GM18907 (cell line): Measurements from ENCODE around the gene CADPS2.
A peak's percentile ranks its signal among the peaks of the same experiment; 100 is the strongest.

ENCODE experiments used
- ATAC-seq: cut with Tn5 transposase; IDR thresholded peaks from one replicate; pipeline ENCODE4 v1.9.1; 2021; ENCODE audit warnings: mild to moderate bottlenecking, moderate library complexity; ENCODE audit not compliant: unreplicated experiment

Gene CADPS2

DNA sequence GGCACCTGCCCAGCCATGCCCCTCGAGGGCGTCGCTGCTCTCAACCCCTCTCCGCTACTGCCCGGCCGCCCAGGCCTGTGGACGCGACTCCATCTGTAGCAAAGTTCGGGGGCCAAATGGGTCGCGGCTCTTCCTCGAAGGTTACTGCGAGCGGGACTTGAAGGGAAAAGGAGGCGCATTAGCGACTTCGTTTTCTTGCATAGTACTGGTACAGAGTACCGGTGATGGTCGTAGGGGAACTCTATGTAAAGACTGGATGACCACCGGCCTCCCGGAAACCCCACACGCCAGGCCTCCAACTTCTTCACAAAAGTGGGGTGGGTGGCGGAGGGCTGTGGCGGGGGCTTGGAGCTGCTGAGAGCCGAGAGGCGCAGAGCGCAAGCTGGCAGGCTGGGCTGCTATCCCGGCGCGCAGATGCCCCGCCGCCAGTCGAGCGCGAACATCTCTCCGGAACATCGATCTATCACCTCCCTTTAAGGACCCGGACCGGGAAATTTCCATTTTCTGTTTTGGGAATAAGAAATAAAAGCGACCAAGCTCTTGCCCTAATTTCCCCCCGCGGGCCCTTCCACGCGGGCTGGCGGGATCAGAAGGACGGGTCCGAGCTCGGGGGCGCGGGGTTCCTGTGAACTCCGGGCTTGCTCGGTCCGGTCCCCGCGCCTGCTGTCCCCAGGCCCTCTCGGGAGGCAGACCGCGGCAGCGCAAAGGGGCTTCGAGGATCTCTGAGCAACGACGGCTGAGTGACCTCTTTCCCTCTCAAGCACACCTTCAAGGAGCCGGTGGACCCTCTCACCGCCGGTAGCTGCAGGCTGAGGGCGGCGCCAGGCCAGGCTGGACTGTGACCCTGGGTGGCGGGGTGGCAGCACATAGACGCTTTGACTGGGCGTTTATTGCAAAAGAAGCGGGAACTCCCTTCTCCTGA is 569.5 kb downstream of the CADPS2 start:
- no peak for ATAC-seq

DNA sequence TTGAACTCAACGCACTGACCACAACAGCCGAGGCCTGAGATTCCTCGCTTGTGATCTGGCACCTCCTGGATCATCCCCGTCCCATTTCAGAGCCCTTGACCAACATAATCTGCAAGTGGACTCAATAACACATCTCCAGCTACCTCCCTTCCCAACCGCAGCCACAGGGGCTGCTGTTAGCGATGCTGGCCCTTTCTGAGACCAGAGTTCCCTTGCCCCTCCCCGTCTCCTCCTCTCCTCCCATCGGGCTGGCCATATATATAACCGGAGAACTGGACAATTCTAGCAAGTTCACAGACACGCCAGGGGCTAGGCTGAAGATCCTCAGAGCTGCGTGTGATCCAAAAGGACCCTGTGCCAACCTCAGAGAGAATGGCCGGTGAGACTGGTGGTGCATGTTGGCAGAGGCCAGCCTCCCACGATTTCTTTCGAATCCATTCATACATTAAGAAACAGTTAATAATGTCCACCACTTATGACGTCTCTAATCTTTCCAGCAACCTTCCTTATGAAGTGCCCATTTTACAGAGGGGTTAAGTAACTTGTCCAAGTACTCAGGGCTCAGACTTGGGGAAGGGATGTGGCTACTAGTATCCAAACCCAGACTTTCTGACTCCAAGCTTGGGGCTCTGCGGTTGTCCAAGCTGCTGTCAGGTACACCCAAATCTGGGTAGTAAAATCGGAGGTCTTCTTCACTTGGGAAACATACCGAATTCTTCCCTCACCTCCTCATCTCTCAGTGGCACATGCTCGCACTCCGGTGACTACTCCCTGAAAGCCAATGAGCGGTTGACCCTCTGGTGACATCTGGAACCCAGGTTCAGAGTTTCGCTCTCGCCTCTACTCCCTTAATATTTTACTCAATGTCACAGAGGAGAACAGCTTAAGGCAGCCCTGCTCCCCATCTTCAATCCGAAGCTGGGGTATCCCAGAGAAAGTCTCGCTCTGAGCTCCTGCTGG is 570.5 kb downstream of the CADPS2 start:
- no peak for ATAC-seq

DNA sequence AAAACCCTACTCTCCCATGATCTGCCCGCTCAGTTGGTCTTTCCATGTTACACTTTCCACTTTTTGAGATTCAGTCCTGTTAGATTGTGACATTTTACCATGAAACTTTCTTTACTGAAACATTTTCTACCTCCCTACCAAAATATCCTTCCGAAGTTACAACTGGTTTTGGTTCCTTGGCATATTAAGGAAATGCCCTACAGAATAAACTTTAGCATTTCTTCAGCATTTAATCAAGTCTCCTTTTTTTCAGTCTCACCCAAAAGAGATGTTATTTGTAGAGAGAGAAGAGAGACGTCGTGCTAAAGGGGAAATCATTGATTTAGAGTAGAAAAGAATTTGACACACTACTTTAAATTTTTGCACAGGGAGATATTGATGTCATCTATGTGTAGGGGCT is 572.0 kb downstream of the CADPS2 start:
- no peak for ATAC-seq

DNA sequence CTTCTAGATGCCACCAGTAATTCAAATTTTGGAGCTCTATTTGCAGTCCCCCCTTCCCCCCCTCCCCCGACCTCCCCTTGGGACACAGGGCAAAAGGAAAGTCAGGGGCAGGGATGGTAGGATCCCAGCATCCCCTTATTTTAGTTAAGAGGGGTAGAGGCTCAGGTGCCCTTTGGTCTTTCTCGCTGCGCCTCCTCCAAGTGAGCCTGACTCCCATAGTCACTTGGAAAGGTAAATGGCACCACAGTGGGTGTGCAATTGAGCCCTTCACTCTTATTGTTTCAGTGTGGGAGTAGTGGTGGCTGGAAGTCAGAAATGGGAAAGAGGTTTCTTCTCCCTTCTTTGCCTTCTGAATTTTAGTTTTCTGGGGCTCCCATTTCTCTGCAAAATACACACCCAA is 573.5 kb downstream of the CADPS2 start:
- ATAC-seq, result no peak

DNA sequence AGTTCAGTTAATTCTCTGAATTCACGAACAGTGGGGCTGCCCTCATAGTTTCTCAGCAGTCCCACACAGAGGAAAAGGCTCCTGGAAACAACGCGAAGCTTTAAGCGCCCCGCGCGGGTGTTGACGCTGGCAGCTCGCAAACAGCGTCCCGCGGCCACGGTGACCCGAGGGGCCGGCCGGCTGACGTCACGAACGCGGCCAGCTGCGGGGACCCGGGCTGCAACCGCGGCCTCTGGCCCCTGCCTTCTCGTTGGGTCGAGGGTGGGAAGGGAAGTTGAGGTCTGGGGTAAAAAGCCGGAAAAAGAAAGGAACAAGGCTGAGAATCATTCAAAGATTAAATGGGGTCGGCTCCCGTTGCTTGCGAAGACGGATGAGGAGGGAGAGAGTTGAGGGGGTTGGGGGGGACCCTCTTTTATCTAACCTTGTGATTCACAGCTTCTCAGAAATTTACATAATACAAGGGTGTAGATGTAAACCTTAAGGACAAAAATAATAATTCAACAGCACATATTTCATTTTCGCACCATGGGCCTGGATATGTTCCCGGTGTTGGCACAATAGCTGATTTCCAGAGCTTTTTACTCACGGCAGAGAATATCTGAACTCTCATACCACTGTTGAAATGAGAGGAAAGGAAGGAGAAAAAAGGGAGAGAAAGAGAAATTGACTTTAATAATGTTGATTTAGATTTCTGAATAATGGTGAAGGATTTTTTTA is 574.4 kb downstream of the CADPS2 start:
- no peak for ATAC-seq

DNA sequence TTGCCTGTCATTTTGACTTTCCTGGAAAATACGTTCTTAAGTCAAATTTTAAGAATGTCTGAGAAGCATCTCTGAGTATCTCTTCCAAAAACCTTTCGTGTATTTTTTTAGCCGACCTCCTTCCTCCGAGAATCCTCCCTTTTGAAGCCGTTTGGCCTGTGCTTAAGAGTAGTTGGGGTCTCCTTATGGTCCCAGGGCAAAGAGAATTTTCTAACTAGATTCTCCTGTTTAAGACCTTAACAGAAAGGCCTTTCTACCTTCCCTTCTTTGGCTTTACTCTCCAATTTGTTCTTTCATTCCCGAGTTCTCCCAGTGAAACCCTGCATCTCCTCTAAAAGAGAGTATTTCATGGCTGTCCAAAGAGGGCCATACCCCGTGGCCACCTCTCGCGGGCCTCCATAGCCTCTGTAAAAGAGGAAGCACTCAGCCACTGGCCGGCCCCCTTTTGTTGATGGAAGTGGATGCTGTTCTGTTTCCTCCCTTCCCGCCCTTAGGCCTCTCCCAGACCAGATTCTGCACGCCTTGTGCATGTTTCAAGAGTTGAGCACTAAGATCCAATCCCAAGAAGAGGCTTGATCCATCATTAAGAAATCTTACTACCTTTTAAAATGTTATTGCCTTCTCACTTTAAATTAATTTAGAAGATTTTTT is 575.1 kb downstream of the CADPS2 start:
- ATAC-seq, result no peak

DNA sequence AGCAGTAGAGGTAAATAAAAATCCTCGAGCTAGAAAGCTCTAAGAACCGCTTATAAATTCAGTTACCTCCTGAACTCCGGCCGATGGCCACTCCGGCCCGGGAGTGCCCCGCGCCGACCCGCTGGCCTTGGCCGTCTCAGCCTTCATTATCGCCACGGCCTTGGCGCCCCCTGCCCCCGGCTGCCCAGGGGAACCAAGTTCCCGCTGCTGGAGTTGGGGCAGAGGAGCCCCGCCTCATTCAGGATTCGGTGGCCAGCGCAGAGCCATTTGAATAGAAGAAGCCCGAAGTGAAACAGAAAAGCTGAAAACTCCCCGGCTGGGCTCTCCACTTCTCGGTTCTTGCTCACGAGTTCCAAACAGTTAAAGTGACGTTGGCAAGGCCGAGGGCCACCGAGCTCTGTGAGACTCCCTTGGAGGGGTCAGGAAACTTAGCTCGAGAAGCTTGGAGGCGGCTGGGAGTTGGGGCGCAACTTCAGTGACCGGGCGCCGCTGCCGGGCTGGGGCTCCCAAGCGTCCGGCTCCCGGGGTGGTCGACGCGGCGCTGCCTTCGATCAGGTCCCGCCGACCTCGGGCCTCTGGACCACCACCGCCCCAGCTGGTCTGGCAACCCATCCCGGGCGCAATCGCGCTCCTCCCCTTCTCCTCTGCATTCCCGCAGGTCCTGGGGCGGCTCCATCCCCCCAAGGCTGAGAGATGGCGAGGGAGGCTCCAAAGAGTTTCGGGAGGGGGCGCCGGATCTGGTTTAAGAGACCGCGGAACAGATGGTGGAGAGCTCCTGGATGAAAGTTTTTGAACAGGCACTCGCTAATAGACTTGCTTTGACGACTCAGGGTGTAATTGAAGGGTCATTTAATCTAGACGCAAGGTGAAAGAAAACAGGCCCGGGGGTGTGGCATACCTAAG is 575.9 kb downstream of the CADPS2 start:
- peak; percentile 76 for ATAC-seq

DNA sequence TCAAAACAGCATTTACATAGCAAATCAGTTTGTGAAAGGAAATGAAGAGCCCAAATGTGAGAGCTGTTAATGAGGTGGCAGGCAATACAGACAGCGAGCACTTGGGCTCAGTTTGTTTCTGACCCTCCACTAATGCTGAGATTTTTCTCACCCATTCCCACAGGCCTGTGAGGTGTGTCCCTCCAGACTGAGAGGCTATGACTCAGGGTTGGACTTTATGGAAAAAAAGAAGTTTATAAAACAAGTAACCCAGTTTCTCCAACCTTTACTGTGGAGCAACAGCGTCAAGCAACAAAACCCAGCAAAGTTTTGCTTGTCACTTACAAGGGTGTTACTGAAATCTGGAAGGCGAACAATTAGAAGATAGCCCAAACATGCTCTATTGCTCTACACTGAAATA is 576.8 kb downstream of the CADPS2 start:
- ATAC-seq, result no peak

DNA sequence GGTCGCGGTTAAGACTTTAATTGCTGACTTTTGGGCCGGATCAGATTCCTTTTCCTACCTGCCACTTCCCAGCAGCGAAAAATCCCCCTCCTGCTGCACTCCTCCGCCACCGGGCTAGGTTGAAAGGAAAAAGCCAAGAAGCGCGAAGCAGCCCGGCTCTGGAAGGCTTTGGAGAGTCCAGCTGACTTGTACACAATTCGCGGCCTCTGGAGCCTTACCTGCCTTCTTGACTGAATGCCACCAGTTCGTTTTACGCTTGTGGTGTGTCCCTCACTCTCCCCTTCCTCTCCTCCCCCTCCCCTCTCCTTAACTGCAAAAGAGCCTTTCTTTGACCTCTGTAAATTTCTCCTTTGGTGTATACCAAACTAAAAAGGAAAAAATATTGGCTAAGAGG is 579.0 kb downstream of the CADPS2 start:
- no peak for ATAC-seq

DNA sequence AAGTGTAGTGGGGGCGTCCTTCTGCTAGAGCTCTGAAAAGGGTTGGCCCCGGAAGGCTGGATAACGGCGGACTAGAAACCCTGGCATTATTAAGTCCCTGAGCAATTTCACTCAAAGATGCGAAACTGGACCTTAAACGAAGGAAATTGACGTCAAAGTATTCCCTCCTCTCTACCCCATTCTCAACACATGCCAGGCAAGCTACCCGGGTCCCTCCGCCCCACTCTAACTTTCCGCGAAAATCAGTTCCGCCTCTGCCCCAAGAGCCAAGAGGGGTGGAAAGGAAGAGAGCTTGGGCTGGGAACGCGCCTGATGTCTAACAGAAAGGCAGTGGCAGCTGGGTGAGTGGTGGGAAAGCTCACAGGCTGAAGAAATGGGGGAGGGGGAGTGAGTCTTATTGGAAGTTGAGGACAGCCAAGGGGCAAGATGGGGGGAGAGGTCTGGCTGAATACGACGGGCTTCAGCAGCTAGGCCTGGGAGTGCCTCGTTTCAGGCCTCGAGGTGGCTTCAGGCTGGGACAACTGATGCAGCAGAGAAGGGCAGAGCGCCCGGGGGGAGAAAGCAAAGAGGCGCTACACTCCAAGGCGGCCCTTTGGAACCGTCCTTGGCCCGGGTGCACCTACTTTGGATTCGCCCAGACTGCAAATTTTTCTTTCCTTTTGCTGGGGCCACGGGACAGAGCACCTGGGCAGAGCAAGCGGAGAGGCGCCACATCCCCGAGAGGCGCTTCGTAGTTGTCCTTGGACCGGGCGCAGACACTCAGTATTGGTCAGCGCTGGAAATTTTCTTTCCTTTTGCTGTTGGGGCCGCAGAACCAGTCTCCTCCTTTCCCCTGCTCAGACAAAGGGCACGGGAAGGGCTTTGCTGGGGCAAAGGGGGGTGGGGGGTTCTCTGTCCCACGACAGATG is 579.7 kb downstream of the CADPS2 start:
- ATAC-seq, result no peak

DNA sequence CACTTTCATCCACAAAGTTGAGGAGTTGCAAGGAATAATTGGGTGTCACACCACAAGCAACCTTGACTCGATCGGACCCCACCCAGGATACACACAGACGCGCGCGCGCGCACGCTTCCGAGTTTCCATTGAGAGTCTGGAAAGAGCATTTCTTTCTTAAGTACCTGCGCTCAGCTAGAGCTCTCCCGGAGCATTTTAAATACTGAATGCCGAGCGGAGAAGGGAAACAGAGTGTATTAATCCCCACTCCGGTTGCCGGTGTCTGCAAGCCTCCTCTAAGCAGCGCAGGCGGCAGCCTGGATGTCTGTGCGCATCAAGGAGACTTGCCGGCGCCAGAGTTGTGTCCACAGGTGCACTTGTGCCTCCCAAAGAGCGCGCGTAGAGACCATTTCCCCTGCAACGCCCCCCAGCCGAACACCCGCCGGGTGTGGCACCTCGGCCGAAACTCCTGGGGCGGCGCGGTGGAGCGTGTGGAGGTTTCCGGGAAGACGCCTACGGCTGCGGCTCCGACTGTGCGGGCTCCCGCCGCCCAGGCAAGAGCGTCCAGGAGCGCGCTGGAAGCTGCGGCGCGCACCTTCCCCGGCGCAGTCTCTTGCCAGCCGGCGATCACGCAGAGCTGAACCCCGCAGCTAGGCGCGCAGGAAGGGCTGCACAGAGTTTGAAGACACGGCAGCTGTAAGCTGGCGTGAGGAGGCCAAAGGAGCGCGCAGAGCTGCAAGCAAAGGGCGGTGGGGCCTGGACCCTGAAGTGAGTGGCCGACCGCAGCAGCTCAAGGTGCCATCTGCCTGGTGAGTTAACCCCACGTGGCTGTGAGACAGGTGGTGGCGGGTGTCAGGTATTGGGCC is 580.6 kb downstream of the CADPS2 start:
- ATAC-seq, result no peak

DNA sequence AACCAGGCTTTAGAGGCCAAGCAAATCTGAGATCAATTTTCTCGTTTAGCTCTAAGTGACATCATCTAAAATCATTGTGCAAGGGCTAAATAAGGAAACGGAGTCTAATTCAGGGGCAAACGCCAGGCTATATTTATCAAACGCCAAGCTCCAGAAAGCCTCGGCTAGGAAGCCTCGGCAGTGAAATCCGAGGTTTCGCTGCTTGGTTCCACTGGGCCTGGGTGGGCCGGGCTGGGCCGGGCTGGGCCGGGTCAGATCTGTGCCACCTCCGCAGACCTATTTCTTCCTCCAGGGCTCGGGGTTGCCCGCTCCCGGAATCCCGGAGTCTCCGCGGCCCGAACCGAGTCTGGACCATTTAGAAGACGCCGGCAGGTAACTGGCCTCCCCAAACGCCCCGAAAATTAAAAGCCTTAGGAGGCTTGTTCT is 581.3 kb downstream of the CADPS2 start:
- no peak for ATAC-seq

DNA sequence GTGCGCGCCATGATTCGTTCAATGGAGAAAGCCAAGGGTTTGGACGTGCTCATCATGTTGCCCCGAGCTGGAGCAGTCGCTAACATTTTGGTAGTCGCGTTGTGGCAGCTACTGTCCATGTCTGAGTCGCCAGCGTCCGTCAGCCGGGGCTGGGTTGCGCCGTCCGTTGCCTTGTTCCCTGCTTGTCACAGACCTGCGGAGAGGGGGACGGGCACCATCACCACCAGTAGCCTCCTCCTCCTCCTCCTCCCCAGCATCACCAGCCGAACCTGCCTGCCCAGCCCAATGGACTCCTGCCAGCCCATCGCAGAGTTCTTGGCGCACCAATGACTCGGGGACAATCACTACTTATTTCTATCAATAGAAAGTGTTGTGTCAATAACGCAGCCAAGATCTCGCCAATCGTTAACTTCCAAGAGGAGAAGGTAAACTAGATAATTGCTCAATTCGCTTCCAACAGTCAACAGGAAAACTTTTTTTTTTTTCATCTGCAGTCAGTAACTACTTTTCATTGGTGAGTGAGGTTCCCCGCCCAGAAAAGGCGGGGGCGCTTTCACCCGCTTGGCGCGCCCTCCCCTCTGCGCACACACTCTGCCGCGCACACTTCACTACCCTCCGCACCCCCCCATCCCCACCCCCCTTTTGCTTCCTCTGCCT is 581.8 kb downstream of the CADPS2 start, which contains the start of gene FEZF1:
FEZF1 (minus strand) TSS at position 432 of the 657 bp plus-strand sequence; CDS start at position 119, 313 bp downstream.
- ATAC-seq, result no peak

DNA sequence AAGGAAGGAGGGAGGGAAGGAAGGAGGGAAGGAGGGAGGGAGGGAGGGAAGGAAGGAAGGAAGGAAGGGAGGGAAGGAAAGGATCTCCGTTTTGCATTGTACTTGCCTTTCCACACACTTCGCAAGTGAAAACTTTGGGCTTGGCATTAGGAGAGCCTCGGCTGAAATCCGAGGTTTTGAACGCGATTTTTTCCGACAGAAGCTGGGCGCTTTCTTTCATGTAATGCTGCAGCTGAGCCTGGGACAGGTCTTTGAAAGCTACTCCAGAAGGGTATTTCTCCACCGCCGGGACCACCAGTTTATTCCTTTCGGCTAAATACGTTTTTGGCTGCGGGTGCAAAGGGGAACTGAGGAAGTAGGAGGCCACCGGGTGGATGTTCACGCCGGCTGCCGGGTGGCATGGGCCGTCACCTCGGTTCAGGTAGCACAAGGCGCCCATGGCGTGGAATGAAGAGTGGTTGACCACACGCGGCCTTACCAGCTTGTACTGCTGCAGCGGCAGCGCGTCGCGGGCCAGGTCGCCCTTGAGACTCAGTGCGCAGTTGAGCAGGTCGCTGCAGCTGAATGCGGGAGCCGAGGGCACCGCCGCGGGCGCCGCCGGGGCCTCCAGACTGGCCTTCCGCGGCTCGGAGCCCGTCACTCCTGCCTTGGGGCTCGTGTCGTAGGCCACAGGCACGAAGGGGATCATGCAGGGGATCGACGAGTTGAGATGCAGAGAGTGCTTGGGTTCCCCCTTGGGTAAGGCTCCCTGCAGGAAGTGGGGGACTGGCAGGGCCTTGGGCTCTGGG is 582.5 kb downstream of the CADPS2 start:
- no peak for ATAC-seq

DNA sequence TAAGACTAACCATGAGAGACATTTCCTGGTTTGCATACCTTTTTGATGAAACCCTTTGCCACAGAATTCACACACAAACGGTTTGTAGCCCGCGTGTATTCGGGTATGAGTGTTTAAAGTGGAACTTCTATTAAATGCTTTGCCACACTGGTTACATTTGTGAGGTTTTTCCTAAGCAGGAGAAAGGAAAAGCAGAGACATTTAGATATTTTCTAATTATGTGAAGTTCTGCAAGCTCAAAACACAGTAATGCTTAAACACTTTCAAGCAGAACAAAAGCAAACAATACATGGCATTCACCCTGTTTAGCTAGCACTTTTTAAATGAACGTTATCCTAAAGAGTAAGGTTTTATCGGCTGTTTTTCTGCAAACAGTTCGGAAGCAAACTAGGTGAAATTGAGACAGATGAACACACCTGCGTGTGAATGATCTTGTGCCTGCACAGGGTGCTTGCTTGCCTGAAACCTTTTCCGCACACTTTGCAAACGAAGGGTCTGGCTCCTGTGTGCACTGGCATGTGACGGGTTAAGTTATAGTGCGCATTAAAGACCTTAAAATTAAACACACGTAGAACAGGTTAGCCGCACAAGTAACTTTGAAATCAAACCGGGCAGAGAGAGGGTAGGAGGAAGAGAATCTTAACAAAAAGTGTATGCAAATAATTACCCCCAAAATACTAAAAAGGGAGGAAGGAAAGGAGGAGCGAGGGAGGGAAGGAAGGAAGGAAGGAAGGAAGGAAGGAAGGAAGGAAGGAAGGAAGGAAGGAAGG is 583.3 kb downstream of the CADPS2 start:
- no peak for ATAC-seq
